Testis (tissue), 3 donors: ENCODE data around the gene LPP. TPM values are rescaled to one million over a fixed set of nuclear protein-coding genes. Genes with fewer than 3 reads are reported as not detected.

ENCODE experiments used
- DNase-seq: peaks from one replicate; pipeline ENCODE4 v3.0.0-alpha.2; 2019
- H3K27ac ChIP-seq, 2 donors: fragments of 200-600 bp; sonication (generic); one replicate each; pipeline ENCODE4 v1.5.1; 2019
- H3K27me3 ChIP-seq: fragments of 200-600 bp; sonication (generic); one replicate; pipeline ENCODE4 v1.5.1; 2019
- H3K36me3 ChIP-seq: fragments of 200-600 bp; sonication (generic); one replicate; pipeline ENCODE4 v1.5.1; 2017; ENCODE audit warnings: low read depth; ENCODE audit errors: missing control alignments
- H3K4me1 ChIP-seq: fragments of 200-600 bp; sonication (generic); one replicate; pipeline ENCODE4 v1.5.1; 2019
- H3K4me3 ChIP-seq, 2 donors: fragments of 200-600 bp; sonication (generic); one replicate each; pipeline ENCODE4 v1.5.1; 2017 to 2019
- H3K9me3 ChIP-seq: fragments of 200-600 bp; sonication (generic); one replicate; pipeline ENCODE4 v1.5.1; 2017
- CTCF ChIP-seq, 3 experiments: fragments of 450-650 bp in 2 of 3; fragments of 200-600 bp in 1 of 3; sonication (generic) in 1 of 3; IDR thresholded peaks; one replicate each; pipeline ENCODE4 v1.5.1; 2016 to 2019; ENCODE audit warnings: antibody characterized with exemption in 3 of 3, mild to moderate bottlenecking in 2 of 3, moderate library complexity in 1 of 3
- POLR2A ChIP-seq: fragments of 450-650 bp; IDR thresholded peaks from one replicate; pipeline ENCODE4 v1.6.1; 2017; ENCODE audit warnings: antibody characterized with exemption, mild to moderate bottlenecking, moderate library complexity
- WGBS, 2 donors: methylation state at CpG; one replicate each; pipeline ENCODE4 v1.1.5; 2018; 5-methylcytosine and 5-hydroxymethylcytosine counted together
- intact Hi-C: fragments of 100-400 bp; cut with DNase I; formaldehyde crosslinking; loops from one replicate; pipeline ENCODE4 v1.15.1; 2023; ENCODE audit warnings: low total_unique reads
- microRNA counts, 2 donors: library from miRNA; unstranded; fragments of <30 nt; microRNA quantifications; one replicate each; lab custom pipeline; 2016
- microRNA-seq, 2 donors: library from miRNA; unstranded; fragments of <30 nt; microRNA quantifications; one replicate each; pipeline ENCODE4, GENCODE V29; 2016; ENCODE audit warnings: borderline number of aligned reads in 2 of 2, borderline replicate concordance in 1 of 2
- polyA plus RNA-seq: library from polyadenylated mRNA; stranded (reverse); fragments of 350-450 nt; fragmentation: Illumina TruSeq; extraction: RNeasy Lipid Tissue Mini Kit (QIAGEN cat#74804); gene quantifications from one replicate; pipeline ENCODE4 v1.2.3, GENCODE V29; 2014; ENCODE audit warnings: low read depth, low replicate concordance; ENCODE audit not compliant: insufficient read depth
- small RNA-seq, 2 donors: library from RNA; depleted of rRNA; stranded (forward); fragments of <200 nt; gene quantifications; one replicate each; pipeline ENCODE3, GENCODE V24; 2016
- total RNA-seq, 2 donors: library from RNA; depleted of rRNA; stranded (reverse); fragments of >200 nt; gene quantifications; one replicate each; pipeline ENCODE4 v1.2.3, GENCODE V29; 2016

LPP gene
- total and polyA plus RNA-seq, 3 donors from 2014 or later = 89.9 to 135 (median 132) TPM

DNA sequence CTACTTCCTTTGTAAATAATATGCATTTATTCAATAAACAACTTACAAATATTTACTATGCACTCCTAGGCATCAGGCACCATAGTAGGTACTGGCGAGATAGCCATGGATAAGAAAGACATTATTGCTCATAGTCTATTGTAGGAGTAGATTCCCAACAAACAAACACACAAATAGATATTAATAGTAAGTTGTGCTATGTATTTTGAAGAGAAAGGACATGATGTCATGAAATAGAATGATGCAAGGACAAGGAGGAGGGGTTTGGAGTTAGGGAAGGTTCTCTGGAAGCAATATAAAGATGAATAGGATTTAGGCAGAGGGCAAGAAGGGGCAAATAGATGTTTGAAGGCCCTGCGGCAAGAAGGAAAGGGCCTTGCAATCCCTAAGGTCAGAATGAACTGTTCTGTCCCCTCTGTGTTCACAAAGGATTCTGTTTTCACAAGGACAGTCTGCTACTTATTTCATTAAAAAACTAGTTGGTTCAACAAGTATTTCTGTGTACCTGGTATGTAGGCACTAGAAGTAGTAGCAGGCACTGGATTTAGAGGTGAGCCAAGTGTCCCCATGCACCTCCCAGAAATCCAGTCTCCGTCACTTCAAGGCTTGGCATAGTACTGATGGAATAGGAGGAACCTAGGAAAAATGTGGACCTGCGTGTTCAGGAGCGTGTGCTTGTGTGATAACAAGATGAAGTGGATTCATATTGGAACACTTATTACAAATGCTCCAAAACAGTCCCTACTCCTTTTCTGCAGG lies 786.0 kb downstream of the LPP start:
- Histone ChIP-seq H3K4me1 (peaks cover 11% of the 10 kb centered on the region), H3K27me3 (no peaks in the 10 kb centered on the region), H3K9me3 (no peaks in the 10 kb centered on the region), H3K36me3 (no peaks in the 10 kb centered on the region), H3K4me3 (no peak overlapping the region), H3K27ac (peak overlapping the region in 1 of 2 donors; percentile 67)
- intact Hi-C loops = no loop called here
- no peak for DNase-seq
- no peak for TF ChIP-seq POLR2A
- no peak for TF ChIP-seq CTCF (IDR thresholded peaks at IDR 0.05)
- 55 to 58% methylated on average over 5 of the region's 5 CpGs for WGBS, 2 donors

MicroRNAs encoded within 50 kb of the gene (microRNA counts, 767-probe panel; counts per million panel counts)
- microRNA hsa-miR-28-3p (lab: Ali Mortazavi, UCI) (0 to 4,378 counts per million in 2 donors), microRNA hsa-miR-28-5p (lab: Ali Mortazavi, UCI) (4,454 to 5,393 counts per million in 2 donors)

Small RNA genes within 50 kb of the gene (microRNA-seq; reads per million reads assigned to microRNA genes)
- 3,517 to 5,059 reads per million in 2 donors for gene MIR28

Small RNA genes within 50 kb of the gene (small RNA-seq; reads per million reads assigned to genes)
- 814 to 1,477 reads per million in 2 donors for gene MIR28
